RWPE1 (cell line): ENCODE data around the gene PCDHGB3.
"Not testable (repeated sequence)": the region's sequence is repeated elsewhere in the genome, so short reads cannot be mapped to it uniquely, and the experiment has no call there.

Experiments
- CTCF ChIA-PET: fragments of 350-600 bp; sonication (Branson Sonifier 250); formaldehyde crosslinking; extraction: SDS; loops from one replicate; lab custom pipeline; 2021; lab: Yijun Ruan, JAX
- POLR2A ChIA-PET: fragments of 400-600 bp; formaldehyde crosslinking; extraction: SDS; loops from one replicate; lab custom pipeline; 2020; ENCODE audit warnings: antibody characterized with exemption; ENCODE audit not compliant: low non-redundant PET; lab: Yijun Ruan, JAX
- DNase-seq: peaks from one replicate; pipeline ENCODE4 v3.0.0; 2012; ENCODE audit warnings: low spot score
- H3K27ac ChIP-seq: fragments of 450-650 bp; 2 replicates; pipeline ENCODE4 v1.5.1; 2017
- TF ChIP-seq, protein P1 (sequence below): fragments of 450-650 bp; conservative IDR thresholded peaks from 2 replicates; pipeline ENCODE4 v1.5.1; 2017; ENCODE audit warnings: low read depth, mild to moderate bottlenecking

Gene PCDHGB3

DNA sequence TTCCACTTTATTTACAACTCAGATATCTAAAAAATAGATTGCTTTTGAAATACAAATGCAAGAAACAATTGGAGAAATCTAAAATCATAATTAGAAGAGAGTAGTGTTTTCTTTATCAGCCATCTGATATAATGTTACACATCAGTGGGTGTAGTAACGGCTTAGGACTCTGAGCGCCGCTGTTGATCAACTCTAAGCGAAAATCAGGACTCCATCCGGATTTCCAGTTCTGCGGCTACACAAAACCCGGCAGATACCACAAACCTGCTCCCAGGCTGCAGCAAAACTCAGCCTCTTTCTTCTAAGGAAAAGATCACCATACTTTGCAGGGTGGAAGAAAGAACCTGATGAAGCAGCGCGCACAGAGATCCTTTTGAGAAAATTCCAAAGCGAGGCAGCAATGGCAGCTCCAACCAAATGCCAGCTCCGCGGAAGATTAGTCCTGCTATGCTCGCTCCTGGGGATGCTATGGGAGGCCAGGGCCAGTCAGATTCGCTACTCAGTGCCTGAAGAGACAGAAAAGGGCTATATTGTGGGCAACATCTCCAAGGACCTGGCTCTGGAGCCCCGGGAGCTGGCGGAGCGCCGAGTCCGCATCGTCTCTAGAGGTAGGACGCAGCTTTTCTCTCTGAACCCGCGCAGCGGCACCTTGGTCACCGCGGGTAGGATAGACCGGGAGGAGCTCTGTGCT is 32.7 kb downstream of the PCDHGB3 start, which contains the start of gene PCDHGA9:
TSS of gene PCDHGA9 (plus strand) at position 226 of the 691 bp plus-strand sequence. CDS start at position 401, 175 bp downstream.
- peak; percentile 47 for DNase-seq

DNA sequence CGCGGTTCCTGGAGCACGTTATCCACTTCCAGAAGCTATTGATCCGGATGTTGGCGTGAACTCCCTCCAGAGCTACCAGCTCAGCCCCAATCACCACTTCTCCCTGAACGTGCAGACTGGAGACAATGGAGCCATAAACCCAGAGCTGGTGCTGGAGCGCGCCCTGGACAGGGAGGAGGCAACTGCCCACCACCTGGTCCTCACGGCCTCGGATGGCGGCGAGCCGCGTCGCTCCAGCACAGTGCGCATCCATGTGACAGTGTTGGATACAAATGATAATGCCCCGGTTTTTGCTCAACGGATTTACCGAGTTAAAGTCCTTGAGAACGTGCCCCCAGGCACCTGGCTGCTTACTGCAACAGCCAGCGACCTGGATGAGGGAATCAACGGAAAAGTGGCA is 33.3 kb downstream of the PCDHGB3 start:
- H3K27ac ChIP-seq, result no peak overlapping the region
- DNase-seq, result no peak
- ChIA-PET POLR2A (interaction anchor here (1.1 kb wide), 1 partner anchor 106 kb away, joined by 3 read pairs; no protein-coding TSS in a partner anchor), CTCF (interaction anchor here (0.6 to 1.4 kb wide), 10 partner anchors 14 to 517 kb away, joined by 3 to 7 read pairs (median 4); partner anchors contain the start of genes PCDHAC1 and PCDHGB7)
- TF ChIP-seq, protein P1, sequence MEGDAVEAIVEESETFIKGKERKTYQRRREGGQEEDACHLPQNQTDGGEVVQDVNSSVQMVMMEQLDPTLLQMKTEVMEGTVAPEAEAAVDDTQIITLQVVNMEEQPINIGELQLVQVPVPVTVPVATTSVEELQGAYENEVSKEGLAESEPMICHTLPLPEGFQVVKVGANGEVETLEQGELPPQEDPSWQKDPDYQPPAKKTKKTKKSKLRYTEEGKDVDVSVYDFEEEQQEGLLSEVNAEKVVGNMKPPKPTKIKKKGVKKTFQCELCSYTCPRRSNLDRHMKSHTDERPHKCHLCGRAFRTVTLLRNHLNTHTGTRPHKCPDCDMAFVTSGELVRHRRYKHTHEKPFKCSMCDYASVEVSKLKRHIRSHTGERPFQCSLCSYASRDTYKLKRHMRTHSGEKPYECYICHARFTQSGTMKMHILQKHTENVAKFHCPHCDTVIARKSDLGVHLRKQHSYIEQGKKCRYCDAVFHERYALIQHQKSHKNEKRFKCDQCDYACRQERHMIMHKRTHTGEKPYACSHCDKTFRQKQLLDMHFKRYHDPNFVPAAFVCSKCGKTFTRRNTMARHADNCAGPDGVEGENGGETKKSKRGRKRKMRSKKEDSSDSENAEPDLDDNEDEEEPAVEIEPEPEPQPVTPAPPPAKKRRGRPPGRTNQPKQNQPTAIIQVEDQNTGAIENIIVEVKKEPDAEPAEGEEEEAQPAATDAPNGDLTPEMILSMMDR, result no peak

More for the DNA sequence above, 32.7 kb downstream of the PCDHGB3 start, which contains the start of gene PCDHGA9:
- ChIA-PET CTCF (interaction anchor here (0.6 to 1.4 kb wide), 9 partner anchors 15 to 516 kb away, joined by 3 to 7 read pairs (median 5); partner anchors contain the start of genes PCDHAC1 and PCDHGB7), POLR2A (interaction anchor here (1.1 kb wide), 1 partner anchor 107 kb away, joined by 3 read pairs; no protein-coding TSS in a partner anchor)
- H3K27ac ChIP-seq, result no peak within 1 kb of the TSS
- TF ChIP-seq, protein P1, result peak; percentile 23; the same call in 1 of the 2 replicates

DNA sequence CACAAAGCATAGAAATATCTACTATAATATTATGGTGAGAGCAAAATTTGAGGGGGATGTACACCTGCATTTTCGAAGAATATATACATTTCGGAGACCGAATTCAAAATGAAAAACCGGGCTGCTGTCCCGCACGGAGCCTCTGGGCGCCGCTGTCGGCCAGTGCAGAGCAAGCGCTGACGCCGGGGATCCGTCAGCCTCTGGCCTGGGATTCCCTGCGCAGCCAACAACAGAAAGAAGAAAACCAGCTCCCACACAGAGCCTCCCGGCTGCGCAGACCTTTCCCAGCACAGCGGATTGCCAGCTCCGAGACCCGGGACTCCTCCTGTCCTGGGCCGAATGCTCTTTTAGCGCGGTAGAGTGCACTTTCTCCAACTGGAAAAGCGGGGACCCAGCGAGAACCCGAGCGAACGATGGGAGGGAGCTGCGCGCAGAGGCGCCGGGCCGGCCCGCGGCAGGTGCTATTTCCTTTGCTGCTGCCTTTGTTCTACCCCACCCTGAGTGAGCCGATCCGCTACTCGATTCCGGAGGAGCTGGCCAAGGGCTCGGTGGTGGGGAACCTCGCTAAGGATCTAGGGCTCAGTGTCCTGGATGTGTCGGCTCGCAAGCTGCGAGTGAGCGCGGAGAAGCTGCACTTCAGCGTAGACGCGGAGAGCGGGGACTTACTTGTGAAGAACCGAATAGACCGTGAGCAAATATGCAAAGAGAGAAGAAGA is 37.9 kb downstream of the PCDHGB3 start, which contains the start of gene PCDHGB6:
TSS of gene PCDHGB6 (plus strand) at position 232 of the 716 bp plus-strand sequence. CDS start at position 414, 182 bp downstream.
- POLR2A ChIA-PET, H3K27ac ChIP-seq, DNase-seq: not testable (repeated sequence)
- TF ChIP-seq, protein P1, result peak; percentile 58
- CTCF ChIA-PET, result interaction anchor here (0.6 to 0.9 kb wide), 4 partner anchors 9 to 1006 kb away, joined by 3 to 4 read pairs (median 3); partner anchors contain the start of genes PCDHGA8 and PCDHGB7

DNA sequence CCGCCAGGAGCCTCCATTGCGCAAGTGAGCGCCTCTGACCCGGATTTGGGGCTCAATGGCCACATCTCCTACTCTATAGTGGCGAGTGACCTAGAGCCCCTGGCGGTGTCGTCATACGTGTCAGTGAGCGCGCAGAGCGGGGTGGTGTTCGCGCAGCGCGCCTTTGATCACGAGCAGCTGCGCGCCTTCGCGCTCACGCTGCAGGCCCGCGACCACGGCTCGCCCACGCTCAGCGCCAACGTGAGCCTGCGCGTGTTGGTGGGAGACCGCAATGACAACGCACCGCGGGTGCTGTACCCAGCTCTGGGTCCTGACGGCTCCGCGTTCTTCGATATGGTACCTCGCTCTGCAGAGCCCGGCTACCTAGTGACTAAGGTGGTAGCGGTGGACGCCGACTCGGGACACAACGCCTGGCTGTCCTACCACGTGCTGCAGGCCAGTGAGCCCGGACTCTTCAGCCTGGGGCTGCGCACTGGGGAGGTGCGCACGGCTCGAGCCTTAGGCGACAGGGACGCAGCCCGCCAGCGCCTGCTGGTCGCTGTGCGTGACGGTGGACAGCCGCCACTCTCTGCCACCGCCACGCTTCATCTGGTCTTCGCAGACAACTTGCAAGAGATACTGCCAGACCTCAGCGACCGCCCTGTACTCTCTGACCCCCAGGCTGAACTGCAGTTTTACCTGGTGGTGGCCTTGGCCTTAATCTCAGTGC is 39.7 kb downstream of the PCDHGB3 start:
- DNase-seq, result no peak
- ChIA-PET POLR2A (no interaction called here), CTCF (interaction anchor here (0.6 kb wide), 1 partner anchor 35 kb away, joined by 6 read pairs; no protein-coding TSS in a partner anchor)
- no peak overlapping the region for H3K27ac ChIP-seq
- TF ChIP-seq, protein P1, result no peak

DNA sequence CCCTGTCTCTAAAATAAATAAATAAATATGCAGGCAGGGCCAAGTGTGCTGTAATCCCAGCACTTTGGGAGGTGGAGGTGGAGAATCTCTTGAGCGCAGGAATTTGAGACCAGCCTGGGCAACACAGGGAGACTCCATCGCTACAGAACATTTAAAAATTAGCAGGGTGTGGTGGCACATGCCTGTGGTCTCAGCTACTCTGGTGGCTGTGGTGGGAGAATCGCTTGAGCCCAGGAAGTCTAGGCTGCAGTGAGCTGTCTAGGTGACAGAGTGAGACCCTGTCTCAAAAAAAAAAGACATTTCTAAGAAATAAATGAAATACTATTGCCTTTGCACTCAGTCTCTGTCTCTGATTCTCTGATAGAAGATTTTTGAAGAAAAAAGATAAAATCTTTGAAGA is 41.5 kb downstream of the PCDHGB3 start:
- no peak for DNase-seq
- TF ChIP-seq, protein P1, result no peak
- H3K27ac ChIP-seq, result no peak overlapping the region
- ChIA-PET CTCF (interaction anchor here (3.3 kb wide), 1 partner anchor 152 kb away, joined by 11 read pairs; no protein-coding TSS in a partner anchor), POLR2A (no interaction called here)
